Gastrocnemius medialis (tissue), 4 donors: ENCODE measurements around the gene TIGAR. TPM values are rescaled to one million over a fixed set of nuclear protein-coding genes. Genes with fewer than 3 reads are reported as not detected.

ENCODE experiments used
- ATAC-seq, 2 donors: fragments of 150-250 bp; one replicate each; pipeline ENCODE4 v1.9.1; 2016
- DNase-seq, 2 donors: peaks; one replicate each; pipeline ENCODE4 v3.0.0-alpha.2; 2019
- H3K27ac ChIP-seq, 4 donors: fragments of 200-600 bp; sonication (generic); 1 replicate in 1 of 4; 2 replicates in 3 of 4; pipeline ENCODE4 v1.5.1; 2016 to 2018; ENCODE audit warnings: mild to moderate bottlenecking in 2 of 4, moderate library complexity in 1 of 4
- H3K27me3 ChIP-seq, 3 donors: fragments of 200-600 bp; sonication (generic) in 2 of 3; 1 replicate in 1 of 3; 2 replicates in 2 of 3; pipeline versions ENCODE4 v1.5.1 to v1.6.0; 2016 to 2019; ENCODE audit warnings: mild to moderate bottlenecking in 1 of 3, moderate library complexity in 1 of 3
- H3K36me3 ChIP-seq, 2 donors: fragments of 200-600 bp; sonication (generic) in 1 of 2; one replicate each; pipeline ENCODE4 v1.5.1; 2017 to 2018
- H3K4me1 ChIP-seq, 2 donors: fragments of 200-600 bp; sonication (generic) in 1 of 2; one replicate each; pipeline ENCODE4 v1.5.1; 2016 to 2017; ENCODE audit warnings: mild to moderate bottlenecking in 2 of 2
- H3K4me3 ChIP-seq, 4 donors: fragments of 200-600 bp; sonication (generic) in 3 of 4; 1 replicate in 1 of 4; 2 replicates in 3 of 4; pipeline ENCODE4 v1.5.1; 2016 to 2019; ENCODE audit warnings: mild to moderate bottlenecking in 2 of 4
- H3K9me3 ChIP-seq, 3 donors: fragments of 200-600 bp; sonication (generic) in 2 of 3; 1 replicate in 1 of 3; 2 replicates in 2 of 3; pipeline ENCODE4 v1.5.1; 2016 to 2019
- POLR2A ChIP-seq, 2 donors: fragments of 450-650 bp; IDR thresholded peaks; one replicate each; pipeline ENCODE4 v1.6.1; 2017; ENCODE audit warnings: antibody characterized with exemption in 2 of 2, mild to moderate bottlenecking in 2 of 2, moderate library complexity in 2 of 2
- in situ Hi-C, 4 donors: fragments of 200-750 bp; cut with MboI; loops; one replicate each; pipeline versions ENCODE4 v1.15.0 to v1.8.0; 2017; ENCODE audit warnings: low sequenced_read_pairs in 4 of 4
- intact Hi-C: fragments of 100-400 bp; cut with DNase I; formaldehyde crosslinking; loops from one replicate; pipeline ENCODE4 v1.15.1; 2023; ENCODE audit warnings: low total_unique reads
- total RNA-seq, 4 donors: library from RNA; depleted of rRNA; stranded (reverse); fragments of >200 nt; gene quantifications; one replicate each; pipeline versions ENCODE4 v1.1.0 to v1.2.3, GENCODE V29; 2016
- TF ChIP-seq, protein P1 (sequence below), 5 experiments: fragments of 450-650 bp in 3 of 5; fragments of 200-600 bp in 2 of 5; sonication (generic) in 2 of 5; IDR thresholded peaks in 4 of 5; conservative IDR thresholded peaks in 1 of 5; 1 replicate in 4 of 5; 2 replicates in 1 of 5; pipeline ENCODE4 v1.5.1; 2016 to 2019; ENCODE audit warnings: antibody characterized with exemption in 5 of 5, mild to moderate bottlenecking in 3 of 5, moderate library complexity in 3 of 5

TIGAR gene
- total RNA-seq, 4 donors from 2014 or later: 4.4 to 8.3 (median 6.7) TPM

DNA sequence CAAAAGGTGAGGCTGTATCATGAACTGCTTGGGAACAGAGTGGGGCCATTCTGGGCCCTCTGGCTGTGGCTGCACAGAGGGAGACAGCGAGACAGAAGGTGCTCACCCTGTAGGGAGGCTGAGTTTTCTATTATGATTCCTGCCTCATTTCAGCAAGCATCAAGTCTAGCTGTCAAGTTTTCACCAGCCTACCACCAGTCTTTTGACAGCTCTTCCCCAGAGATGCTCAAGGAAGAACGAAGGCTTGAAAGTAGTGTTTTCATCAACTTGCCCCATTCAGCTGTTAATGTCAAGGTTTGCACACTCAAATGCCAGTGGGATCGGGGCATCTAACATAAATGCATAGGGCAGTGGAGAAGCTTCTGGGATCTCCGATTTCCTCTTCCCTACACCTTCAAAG lies 48.5 kb downstream of the TIGAR start:
- TF ChIP-seq POLR2A (IDR thresholded peaks at IDR 0.05): no peak
- no peaks in the 10 kb centered on the region for H3K4me1 ChIP-seq
- in situ Hi-C loops: no loop called here
- H3K36me3 ChIP-seq: no peaks in the 10 kb centered on the region
- ATAC-seq (no peak), DNase-seq (no peak)
- no peaks in the 10 kb centered on the region for H3K9me3 ChIP-seq
- no peak overlapping the region for H3K4me3 ChIP-seq
- H3K27ac ChIP-seq: no peak overlapping the region
- intact Hi-C loops: no loop called here
- H3K27me3 ChIP-seq: no peaks in the 10 kb centered on the region

DNA sequence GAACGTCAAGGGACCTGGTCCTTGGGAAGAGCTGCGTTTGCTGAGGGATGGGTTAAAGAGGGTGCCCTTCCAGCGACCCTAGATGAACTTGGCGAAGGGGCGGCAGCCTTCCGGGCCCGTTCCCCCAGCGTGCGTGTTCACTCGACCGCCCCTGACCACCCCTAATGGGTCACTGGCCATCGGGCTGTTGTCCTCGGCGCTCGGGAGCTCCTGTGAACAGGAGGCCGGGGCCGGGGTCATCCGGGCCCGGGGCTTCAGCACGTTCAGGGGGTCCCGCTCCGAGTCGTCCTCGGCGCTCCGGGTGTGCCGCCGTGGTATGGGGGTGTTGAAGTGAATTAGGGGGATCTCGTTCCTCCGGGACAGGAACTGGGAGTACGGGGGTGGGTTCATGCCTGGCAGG lies 49.3 kb downstream of the TIGAR start:
- Histone ChIP-seq H3K4me1 (no peaks in the 10 kb centered on the region), H3K27me3 (no peaks in the 10 kb centered on the region), H3K9me3 (no peaks in the 10 kb centered on the region), H3K36me3 (no peaks in the 10 kb centered on the region), H3K4me3 (no peak overlapping the region), H3K27ac (no peak overlapping the region)
- in situ Hi-C loops (no loop called here), intact Hi-C loops (no loop called here)
- ATAC-seq (no peak), DNase-seq (no peak)
- no peak for TF ChIP-seq POLR2A (IDR thresholded peaks at IDR 0.05)
- TF ChIP-seq, protein P1, sequence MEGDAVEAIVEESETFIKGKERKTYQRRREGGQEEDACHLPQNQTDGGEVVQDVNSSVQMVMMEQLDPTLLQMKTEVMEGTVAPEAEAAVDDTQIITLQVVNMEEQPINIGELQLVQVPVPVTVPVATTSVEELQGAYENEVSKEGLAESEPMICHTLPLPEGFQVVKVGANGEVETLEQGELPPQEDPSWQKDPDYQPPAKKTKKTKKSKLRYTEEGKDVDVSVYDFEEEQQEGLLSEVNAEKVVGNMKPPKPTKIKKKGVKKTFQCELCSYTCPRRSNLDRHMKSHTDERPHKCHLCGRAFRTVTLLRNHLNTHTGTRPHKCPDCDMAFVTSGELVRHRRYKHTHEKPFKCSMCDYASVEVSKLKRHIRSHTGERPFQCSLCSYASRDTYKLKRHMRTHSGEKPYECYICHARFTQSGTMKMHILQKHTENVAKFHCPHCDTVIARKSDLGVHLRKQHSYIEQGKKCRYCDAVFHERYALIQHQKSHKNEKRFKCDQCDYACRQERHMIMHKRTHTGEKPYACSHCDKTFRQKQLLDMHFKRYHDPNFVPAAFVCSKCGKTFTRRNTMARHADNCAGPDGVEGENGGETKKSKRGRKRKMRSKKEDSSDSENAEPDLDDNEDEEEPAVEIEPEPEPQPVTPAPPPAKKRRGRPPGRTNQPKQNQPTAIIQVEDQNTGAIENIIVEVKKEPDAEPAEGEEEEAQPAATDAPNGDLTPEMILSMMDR (IDR thresholded peaks at IDR 0.05 in 4 of 5, conservative IDR thresholded peaks at IDR 0.05 in 1 of 5): no peak

DNA sequence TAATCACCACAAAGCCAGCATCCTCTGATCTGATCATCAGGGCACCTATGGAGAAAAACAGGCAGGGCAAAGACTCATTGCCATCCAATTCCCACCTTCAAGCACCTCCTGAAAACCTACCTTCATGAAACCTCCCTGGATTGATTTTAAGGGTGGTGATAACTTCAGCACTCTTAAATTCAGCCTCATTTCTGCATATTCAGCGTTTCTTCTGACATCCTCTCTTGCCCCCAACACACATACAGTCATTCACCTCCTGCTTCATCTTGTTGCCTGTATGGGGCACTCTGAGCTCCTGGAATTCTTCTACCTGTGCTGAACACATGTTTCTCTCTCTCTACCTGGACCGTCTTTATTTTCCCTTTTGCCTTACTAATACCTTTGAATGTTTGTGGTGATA lies 51.6 kb downstream of the TIGAR start:
- in situ Hi-C loops: no loop called here
- no peaks in the 10 kb centered on the region for H3K4me1 ChIP-seq
- no peak for TF ChIP-seq POLR2A (IDR thresholded peaks at IDR 0.05)
- TF ChIP-seq, protein P1 (IDR thresholded peaks at IDR 0.05 in 4 of 5, conservative IDR thresholded peaks at IDR 0.05 in 1 of 5): no peak
- no peaks in the 10 kb centered on the region for H3K27me3 ChIP-seq
- no peaks in the 10 kb centered on the region for H3K36me3 ChIP-seq
- no peak for ATAC-seq
- H3K9me3 ChIP-seq: no peaks in the 10 kb centered on the region
- no peak overlapping the region for H3K4me3 ChIP-seq
- DNase-seq: no peak
- H3K27ac ChIP-seq: no peak overlapping the region
- intact Hi-C loops: no loop called here

DNA sequence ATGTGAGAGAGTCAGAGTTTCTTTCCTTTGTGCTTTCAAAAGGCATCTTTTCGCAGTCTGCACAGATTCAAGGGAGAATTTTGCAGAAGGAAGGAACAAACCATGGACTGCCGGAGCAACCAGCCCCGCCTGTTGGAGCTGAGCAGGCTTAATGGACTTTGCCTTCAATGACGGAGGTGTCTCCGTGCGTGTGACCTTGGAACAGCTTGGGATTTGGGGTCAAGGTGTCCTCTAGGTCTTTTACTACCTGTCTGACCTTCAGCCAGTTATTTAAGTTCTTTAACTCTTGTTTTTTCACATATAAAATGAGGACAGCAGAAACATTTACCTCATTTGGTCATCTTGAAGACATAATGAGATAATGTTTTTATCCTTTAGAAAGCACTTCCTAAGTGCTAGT lies 54.4 kb downstream of the TIGAR start:
- ATAC-seq (no peak), DNase-seq (no peak)
- no peaks in the 10 kb centered on the region for H3K4me1 ChIP-seq
- H3K27ac ChIP-seq: no peak overlapping the region
- peaks cover 0 to 2% (median 0%) of the 10 kb centered on the region in 3 donors for H3K27me3 ChIP-seq
- in situ Hi-C loops: no loop called here
- no peaks in the 10 kb centered on the region for H3K9me3 ChIP-seq
- intact Hi-C loops: no loop called here
- no peak overlapping the region for H3K4me3 ChIP-seq
- no peaks in the 10 kb centered on the region for H3K36me3 ChIP-seq
- TF ChIP-seq, protein P1 (IDR thresholded peaks at IDR 0.05 in 4 of 5, conservative IDR thresholded peaks at IDR 0.05 in 1 of 5): no peak
- no peak for TF ChIP-seq POLR2A (IDR thresholded peaks at IDR 0.05)

DNA sequence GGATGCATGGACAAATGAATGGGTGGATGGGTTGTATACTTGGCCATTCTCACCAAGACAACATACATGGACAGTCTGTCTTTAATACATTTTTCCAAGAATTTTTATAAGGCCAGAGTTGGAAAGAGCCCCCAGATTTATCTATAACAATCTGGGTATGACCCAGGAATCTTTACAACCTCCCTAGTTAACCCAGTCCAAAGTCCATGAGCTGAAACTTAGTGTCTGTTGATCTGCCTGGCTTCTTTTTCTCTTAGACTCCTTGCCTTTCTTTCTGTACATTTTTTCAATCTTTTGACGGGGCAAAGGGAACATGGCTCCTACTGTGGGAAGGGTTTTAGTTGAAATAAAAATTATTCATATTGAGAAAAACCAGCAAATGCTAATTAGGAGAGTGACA lies 57.8 kb downstream of the TIGAR start:
- no peaks in the 10 kb centered on the region for H3K36me3 ChIP-seq
- TF ChIP-seq POLR2A (IDR thresholded peaks at IDR 0.05): no peak
- TF ChIP-seq, protein P1 (IDR thresholded peaks at IDR 0.05 in 4 of 5, conservative IDR thresholded peaks at IDR 0.05 in 1 of 5): no peak
- DNase-seq: no peak
- intact Hi-C loops: no loop called here
- no peaks in the 10 kb centered on the region for H3K9me3 ChIP-seq
- peaks cover 0 to 2% (median 0%) of the 10 kb centered on the region in 3 donors for H3K27me3 ChIP-seq
- ATAC-seq: no peak
- in situ Hi-C loops: no loop called here
- H3K4me3 ChIP-seq: no peak overlapping the region
- H3K27ac ChIP-seq: no peak overlapping the region
- H3K4me1 ChIP-seq: no peaks in the 10 kb centered on the region
